ENCODE measurements around the gene NOTCH2.

The NOTCH2 gene

GRCh38 chr1:119975006-119975405 is 94.5 kb downstream of the NOTCH2 start:
- no peaks in the 10 kb centered on the region for H3K27me3 Mint-ChIP-seq (ENCODE audit: low read depth, poor library complexity)
- no peak for TF ChIP-seq CTCF (IDR thresholded peaks at IDR 0.05)
- H3K9me3 Mint-ChIP-seq: no peaks in the 10 kb centered on the region
- H3K4me3 Mint-ChIP-seq: no peak overlapping the region
- DNase-seq: no peak
- H3K36me3 Mint-ChIP-seq (ENCODE audit: low read depth): peaks cover 52% of the 10 kb centered on the region
- H3K4me1 Mint-ChIP-seq: peaks cover 22% of the 10 kb centered on the region
- H3K27ac Mint-ChIP-seq: no peak overlapping the region

- Mint-ChIP-seq H3K9me3 (no peaks in the 10 kb centered on the region), H3K4me3 (no peak overlapping the region), H3K36me3 (ENCODE audit: low read depth) (peaks cover 62% of the 10 kb centered on the region), H3K4me1 (peaks cover 22% of the 10 kb centered on the region), H3K27ac (no peak overlapping the region), H3K27me3 (ENCODE audit: low read depth, poor library complexity) (no peaks in the 10 kb centered on the region)
- DNase-seq: no peak
- TF ChIP-seq CTCF (IDR thresholded peaks at IDR 0.05): no peak
Measured at GRCh38 chr1:119974013-119974412, 95.4 kb downstream of the NOTCH2 start.

- H3K27me3 Mint-ChIP-seq (ENCODE audit: low read depth, poor library complexity): no peaks in the 10 kb centered on the region
- no peak overlapping the region for H3K4me3 Mint-ChIP-seq
- H3K27ac Mint-ChIP-seq: no peak overlapping the region
- no peaks in the 10 kb centered on the region for H3K9me3 Mint-ChIP-seq
- H3K4me1 Mint-ChIP-seq: peaks cover 22% of the 10 kb centered on the region
- DNase-seq: no peak
- H3K36me3 Mint-ChIP-seq (ENCODE audit: low read depth): peaks cover 62% of the 10 kb centered on the region
- TF ChIP-seq CTCF (IDR thresholded peaks at IDR 0.05): no peak
Measured at GRCh38 chr1:119971710-119972570, 97.5 kb downstream of the NOTCH2 start.

- H3K27ac Mint-ChIP-seq: no peak overlapping the region
- H3K36me3 Mint-ChIP-seq (ENCODE audit: low read depth): peaks cover 76% of the 10 kb centered on the region
- no peaks in the 10 kb centered on the region for H3K9me3 Mint-ChIP-seq
- DNase-seq: no peak
- no peak overlapping the region for H3K4me3 Mint-ChIP-seq
- peaks cover 5% of the 10 kb centered on the region for H3K4me1 Mint-ChIP-seq
- TF ChIP-seq CTCF (IDR thresholded peaks at IDR 0.05): no peak
- H3K27me3 Mint-ChIP-seq (ENCODE audit: low read depth, poor library complexity): no peaks in the 10 kb centered on the region
Measured at GRCh38 chr1:119968601-119969000, 100.9 kb downstream of the NOTCH2 start.

- Mint-ChIP-seq H3K27ac (peak overlapping the region; percentile 71), H3K9me3 (no peaks in the 10 kb centered on the region), H3K4me1 (peaks cover 5% of the 10 kb centered on the region), H3K27me3 (ENCODE audit: low read depth, poor library complexity) (no peaks in the 10 kb centered on the region), H3K36me3 (ENCODE audit: low read depth) (peaks cover 77% of the 10 kb centered on the region), H3K4me3 (no peak overlapping the region)
- TF ChIP-seq CTCF (IDR thresholded peaks at IDR 0.05): peak; percentile 64
- DNase-seq: peak; percentile 66
Measured at GRCh38 chr1:119968068-119968492, 101.4 kb downstream of the NOTCH2 start.

GRCh38 chr1:119966681-119967080 is 102.8 kb downstream of the NOTCH2 start:
- no peak overlapping the region for H3K27ac Mint-ChIP-seq
- H3K4me3 Mint-ChIP-seq: no peak overlapping the region
- DNase-seq: no peak
- H3K4me1 Mint-ChIP-seq: peaks cover 5% of the 10 kb centered on the region
- H3K27me3 Mint-ChIP-seq (ENCODE audit: low read depth, poor library complexity): no peaks in the 10 kb centered on the region
- no peaks in the 10 kb centered on the region for H3K9me3 Mint-ChIP-seq
- TF ChIP-seq CTCF (IDR thresholded peaks at IDR 0.05): no peak
- H3K36me3 Mint-ChIP-seq (ENCODE audit: low read depth): peaks cover 81% of the 10 kb centered on the region

Data from nephron progenitor cell (in vitro differentiated cells).